Neuronal stem cell (in vitro differentiated cells): ENCODE results near the gene MLNR.

Experiments
- DNase-seq: peaks from one replicate; pipeline ENCODE4 v3.0.0-alpha.2; 2013; ENCODE audit warnings: low spot score
- H2AFZ ChIP-seq: one replicate; pipeline ENCODE4 v1.6.1; 2013; ENCODE audit warnings: mild to moderate bottlenecking, low read length, inconsistent platforms
- H2AK5ac ChIP-seq: 2 replicates; pipeline ENCODE4 v1.6.1; 2013; ENCODE audit warnings: low read depth, mild to moderate bottlenecking, inconsistent platforms, low read length, moderate library complexity, mixed read lengths
- H2BK120ac ChIP-seq: 2 replicates; pipeline ENCODE4 v1.6.1; 2013; ENCODE audit warnings: low read depth, mild to moderate bottlenecking, inconsistent platforms, low read length, moderate library complexity, mixed read lengths
- H2BK12ac ChIP-seq: one replicate; pipeline ENCODE4 v1.6.1; 2013; ENCODE audit warnings: low read length, inconsistent platforms
- H2BK15ac ChIP-seq: 2 replicates; pipeline ENCODE4 v1.6.1; 2013; ENCODE audit warnings: mild to moderate bottlenecking, low read length, inconsistent platforms, mixed read lengths
- H2BK5ac ChIP-seq: one replicate; pipeline ENCODE4 v1.6.1; 2013; ENCODE audit warnings: inconsistent platforms, mild to moderate bottlenecking, low read length, moderate library complexity
- H3K14ac ChIP-seq: one replicate; pipeline ENCODE4 v1.6.1; 2013; ENCODE audit warnings: low read length, inconsistent platforms
- H3K18ac ChIP-seq: 2 replicates; pipeline ENCODE4 v1.6.1; 2013; ENCODE audit warnings: low read length, inconsistent platforms
- H3K23ac ChIP-seq: 2 replicates; pipeline ENCODE4 v1.6.1; 2013; ENCODE audit warnings: low read depth, mild to moderate bottlenecking, mixed read lengths, low read length, inconsistent platforms; ENCODE audit not compliant: poor library complexity
- H3K27ac ChIP-seq: replicated peaks from 3 replicates; pipeline ENCODE4 v1.5.1; 2013; ENCODE audit warnings: low read length, inconsistent platforms
- H3K27me3 ChIP-seq, 3 experiments: 2 replicates each; pipeline ENCODE4 v1.6.1; 2013; ENCODE audit warnings: low read length in 3 of 3, mild to moderate bottlenecking in 2 of 3, inconsistent platforms in 1 of 3, low read depth in 1 of 3, mixed read lengths in 1 of 3, moderate library complexity in 1 of 3; ENCODE audit not compliant: control insufficient read depth in 3 of 3, insufficient read depth in 3 of 3
- H3K36me3 ChIP-seq, 2 donors: replicated peaks in 1 of 2; 2 replicates each; pipeline ENCODE4 v1.6.1; 2013; ENCODE audit warnings: low read length in 2 of 2; ENCODE audit not compliant: control insufficient read depth in 2 of 2, insufficient read depth in 2 of 2
- H3K4ac ChIP-seq: 2 replicates; pipeline ENCODE4 v1.6.1; 2013; ENCODE audit warnings: inconsistent platforms, mild to moderate bottlenecking, low read length, moderate library complexity
- H3K4me1 ChIP-seq, 2 donors: 1 replicate in 1 of 2; 2 replicates in 1 of 2; pipeline ENCODE4 v1.6.1; 2013; ENCODE audit warnings: low read length in 2 of 2, low read depth in 1 of 2; ENCODE audit not compliant: control insufficient read depth in 2 of 2, insufficient read depth in 1 of 2
- H3K4me2 ChIP-seq: one replicate; pipeline ENCODE4 v1.6.1; 2013; ENCODE audit warnings: mild to moderate bottlenecking, low read length, inconsistent platforms; ENCODE audit not compliant: insufficient read depth, poor library complexity, severe bottlenecking
- H3K4me3 ChIP-seq, 2 donors: 2 replicates each; pipeline ENCODE4 v1.5.1; 2013; ENCODE audit warnings: low read length in 2 of 2, mild to moderate bottlenecking in 2 of 2, inconsistent platforms in 1 of 2, moderate library complexity in 1 of 2
- H3K79me1 ChIP-seq: one replicate; pipeline ENCODE4 v1.6.1; 2013; ENCODE audit warnings: low read depth, mild to moderate bottlenecking, inconsistent platforms, low read length, moderate library complexity
- H3K9ac ChIP-seq: one replicate; pipeline ENCODE4 v1.6.1; 2013; ENCODE audit warnings: mild to moderate bottlenecking, low read depth, low read length, inconsistent platforms; ENCODE audit not compliant: poor library complexity
- H3K9me3 ChIP-seq, 2 donors: replicated peaks in 1 of 2; 2 replicates each; pipeline versions ENCODE3 to v1.6.1; 2013; ENCODE audit warnings: low read length in 2 of 2, mild to moderate bottlenecking in 2 of 2, inconsistent platforms in 1 of 2, low read depth in 1 of 2, mixed read lengths in 1 of 2, moderate library complexity in 1 of 2; ENCODE audit not compliant: control insufficient read depth in 2 of 2, insufficient read depth in 1 of 2
- H4K8ac ChIP-seq: one replicate; pipeline ENCODE4 v1.6.1; 2013; ENCODE audit warnings: low read depth, mild to moderate bottlenecking, inconsistent platforms, low read length, moderate library complexity
- H4K91ac ChIP-seq: one replicate; pipeline ENCODE4 v1.6.1; 2013; ENCODE audit warnings: low read length, low read depth, mild to moderate bottlenecking, inconsistent platforms; ENCODE audit not compliant: poor library complexity
- WGBS, 2 donors: extraction: QIAGEN DNeasy Blood & Tissue Kit; methylation state at CpG; one replicate each; pipeline ENCODE4 v1.1.7; 2013; ENCODE audit warnings: missing lambda C conversion rate in 2 of 2, mixed read lengths in 1 of 2; ENCODE audit not compliant: insufficient read length in 2 of 2, insufficient replicate concordance in 1 of 2; ENCODE audit errors: extremely low coverage in 2 of 2; 5-methylcytosine and 5-hydroxymethylcytosine counted together

The MLNR gene

DNA sequence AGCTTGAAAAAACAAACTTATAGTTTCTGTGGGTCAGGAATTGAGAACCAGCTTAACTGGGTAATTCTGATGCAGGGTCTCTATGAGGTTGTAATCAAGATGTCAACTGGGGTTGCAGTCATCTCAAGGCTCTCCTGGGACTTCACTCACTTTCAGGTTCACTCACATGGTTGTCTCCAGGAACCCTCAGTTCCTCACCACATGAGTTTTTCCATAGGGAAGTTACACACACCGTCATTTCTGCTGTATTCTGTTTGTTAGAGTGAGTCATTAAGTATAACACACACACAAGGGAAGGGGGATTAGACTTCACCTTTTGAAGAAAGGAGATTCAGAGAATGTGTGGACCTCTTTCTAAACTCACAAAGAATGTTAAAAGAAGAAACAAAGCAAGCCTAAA, 34.9 kb upstream of the MLNR start:
- H3K79me1 ChIP-seq = no peaks in the 10 kb centered on the region
- no peak overlapping the region for H3K9ac ChIP-seq
- H2AFZ ChIP-seq = no peak overlapping the region
- no peak overlapping the region for H4K8ac ChIP-seq
- no peak overlapping the region for H2AK5ac ChIP-seq
- no peaks in the 10 kb centered on the region for H3K27me3 ChIP-seq
- H3K9me3 ChIP-seq = no peaks in the 10 kb centered on the region
- H3K4ac ChIP-seq = no peak overlapping the region
- peaks cover 4 to 97% of the 10 kb centered on the region in 2 donors for H3K36me3 ChIP-seq
- no peak overlapping the region for H3K27ac ChIP-seq
- H3K4me2 ChIP-seq = no peak overlapping the region
- H3K4me3 ChIP-seq = no peak overlapping the region
- H2BK15ac ChIP-seq = no peak overlapping the region
- WGBS, 2 donors = no CpG with 5 or more reads among the region's 1 CpG
- H2BK12ac ChIP-seq = no peak overlapping the region
- no peak overlapping the region for H4K91ac ChIP-seq
- H2BK5ac ChIP-seq = no peak overlapping the region
- H3K18ac ChIP-seq = no peak overlapping the region
- DNase-seq = no peak
- H2BK120ac ChIP-seq = no peak overlapping the region
- no peak overlapping the region for H3K23ac ChIP-seq
- H3K4me1 ChIP-seq = no peaks in the 10 kb centered on the region
- H3K14ac ChIP-seq = no peak overlapping the region

- Histone ChIP-seq H2BK120ac (no peak overlapping the region), H3K9ac (no peak overlapping the region), H2AK5ac (no peak overlapping the region), H2AFZ (no peak overlapping the region), H3K23ac (no peak overlapping the region), H3K9me3 (no peaks in the 10 kb centered on the region), H2BK12ac (no peak overlapping the region), H3K4me3 (no peak overlapping the region), H2BK5ac (no peak overlapping the region), H3K36me3 (peaks cover 5 to 99% of the 10 kb centered on the region in 2 donors), H2BK15ac (no peak overlapping the region), H3K18ac (no peak overlapping the region), H3K14ac (no peak overlapping the region), H4K8ac (no peak overlapping the region), H3K79me1 (no peaks in the 10 kb centered on the region), H3K4me2 (no peak overlapping the region), H4K91ac (no peak overlapping the region), H3K4ac (no peak overlapping the region), H3K27me3 (no peaks in the 10 kb centered on the region), H3K27ac (no peak overlapping the region), H3K4me1 (no peaks in the 10 kb centered on the region)
- no peak for DNase-seq
- WGBS, 2 donors = no CpG with 5 or more reads among the region's 2 CpGs
Measured at GRCh38 chr13:49190901-49191300, 29.2 kb upstream of the MLNR start.

- Histone ChIP-seq H2BK5ac (no peak overlapping the region), H3K4ac (no peak overlapping the region), H3K36me3 (peaks cover 12 to 91% of the 10 kb centered on the region in 2 donors), H2AK5ac (no peak overlapping the region), H3K23ac (no peak overlapping the region), H3K9ac (no peak overlapping the region), H3K9me3 (no peaks in the 10 kb centered on the region), H3K27ac (no peak overlapping the region), H3K79me1 (no peaks in the 10 kb centered on the region), H3K14ac (no peak overlapping the region), H3K27me3 (no peaks in the 10 kb centered on the region), H2BK120ac (no peak overlapping the region), H3K4me3 (no peak overlapping the region), H3K4me2 (no peak overlapping the region), H3K18ac (no peak overlapping the region), H4K91ac (no peak overlapping the region), H3K4me1 (no peaks in the 10 kb centered on the region), H2BK12ac (no peak overlapping the region), H4K8ac (no peak overlapping the region), H2BK15ac (no peak overlapping the region), H2AFZ (no peak overlapping the region)
- whole genome bisulfite sequencing, 2 donors = no CpG with 5 or more reads among the region's 3 CpGs
- DNase-seq = no peak
Measured at GRCh38 chr13:49206641-49207040, 13.5 kb upstream of the MLNR start.

GRCh38 chr13:49208619-49209018, 11.5 kb upstream of the MLNR start:
- Histone ChIP-seq H3K23ac (no peak overlapping the region), H2BK12ac (no peak overlapping the region), H3K36me3 (peaks cover 7 to 71% of the 10 kb centered on the region in 2 donors), H2BK5ac (no peak overlapping the region), H3K4me2 (no peak overlapping the region), H2AK5ac (no peak overlapping the region), H3K4ac (no peak overlapping the region), H3K9ac (no peak overlapping the region), H3K4me1 (no peaks in the 10 kb centered on the region), H3K9me3 (no peaks in the 10 kb centered on the region), H3K18ac (no peak overlapping the region), H2AFZ (no peak overlapping the region), H3K27ac (no peak overlapping the region), H4K8ac (no peak overlapping the region), H4K91ac (no peak overlapping the region), H2BK15ac (no peak overlapping the region), H3K79me1 (no peaks in the 10 kb centered on the region), H3K27me3 (no peaks in the 10 kb centered on the region), H3K4me3 (no peak overlapping the region), H2BK120ac (no peak overlapping the region), H3K14ac (no peak overlapping the region)
- DNase-seq = no peak
- WGBS, 2 donors = no CpG with 5 or more reads among the region's 4 CpGs
